ENCODE measurements around the gene TAAR1. TPM values are rescaled to one million over a fixed set of nuclear protein-coding genes. Genes with fewer than 3 reads are reported as not detected.

The TAAR1 gene
- total RNA-seq, 1 experiment from 2014 or later, result not detected

DNA sequence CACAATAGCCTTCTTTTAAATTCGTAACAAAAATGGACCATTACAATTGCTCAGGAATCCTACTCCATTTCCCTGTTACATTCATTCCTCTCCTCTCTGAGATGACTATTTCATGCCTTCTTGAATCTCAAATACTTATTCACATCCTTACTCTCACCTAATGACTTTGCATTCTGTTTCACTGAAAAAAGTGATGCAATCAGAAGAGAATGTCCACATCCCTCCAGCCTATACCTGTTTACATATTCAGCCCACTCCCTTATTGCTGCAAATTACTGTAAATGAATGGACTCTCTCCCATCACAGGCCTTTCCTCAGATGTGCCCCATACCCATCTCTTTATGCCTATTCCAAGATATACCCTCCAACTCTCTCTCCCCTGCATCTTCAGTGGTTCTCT, 8.6 kb downstream of the TAAR1 start:
- Histone ChIP-seq H4K8ac (replicated peaks; ENCODE audit: insufficient read length, low read depth, low read length) (no peak overlapping the region), H3K23me2 (ENCODE audit: insufficient read length, low read depth, low read length, poor library complexity, severe bottlenecking) (no peaks in the 10 kb centered on the region), H3K9ac (ENCODE audit: extremely low read depth, insufficient read length, low read length) (no peak overlapping the region), H3K4me2 (ENCODE audit: insufficient read depth, insufficient read length, low read length) (no peak overlapping the region), H4K20me1 (ENCODE audit: control insufficient read depth, insufficient read depth, insufficient read length) (no peaks in the 10 kb centered on the region), H2BK12ac (ENCODE audit: insufficient read length, low read depth, low read length) (no peak overlapping the region), H2BK20ac (ENCODE audit: low read depth, low read length, poor library complexity, severe bottlenecking) (no peak overlapping the region), H3K4me1 (ENCODE audit: insufficient read depth, low read length) (no peaks in the 10 kb centered on the region), H3T11ph (ENCODE audit: low read length) (no peak overlapping the region), H3K23ac (ENCODE audit: insufficient read length, low read depth, low read length) (no peak overlapping the region), H2BK120ac (ENCODE audit: low read depth, low read length, poor library complexity, severe bottlenecking) (no peak overlapping the region), H3K14ac (ENCODE audit: insufficient read depth, low read length) (no peak overlapping the region), H3K56ac (ENCODE audit: insufficient read length, low read depth, low read length) (no peak overlapping the region), H3K9me3 (ENCODE audit: control insufficient read depth, low read depth, low read length) (no peaks in the 10 kb centered on the region), H2AK5ac (ENCODE audit: insufficient read length, low read length) (no peak overlapping the region), H2BK15ac (ENCODE audit: low read depth, low read length) (no peak overlapping the region), H3K79me2 (ENCODE audit: insufficient read depth, low read length) (no peaks in the 10 kb centered on the region), H3K27ac (ENCODE audit: insufficient read length, low read depth, low read length) (no peak overlapping the region), H2BK5ac (ENCODE audit: insufficient read length, low read length) (no peak overlapping the region), H4K5ac (ENCODE audit: insufficient read length, low read depth, low read length) (no peak overlapping the region), H3K4ac (ENCODE audit: low read depth, low read length) (no peak overlapping the region), H3K18ac (ENCODE audit: insufficient read length, low read depth, low read length) (no peak overlapping the region), H4K91ac (ENCODE audit: insufficient read length, low read depth, low read length) (no peak overlapping the region), H2AFZ (ENCODE audit: low read length) (no peak overlapping the region), H3K79me1 (ENCODE audit: insufficient read depth, low read depth, low read length, poor library complexity, severe bottlenecking) (no peaks in the 10 kb centered on the region), H3K27me3 (ENCODE audit: insufficient read depth, low read length) (no peaks in the 10 kb centered on the region)
- Mint-ChIP-seq H3K27ac (no peak overlapping the region), H3K27me3 (ENCODE audit: low read depth) (no peaks in the 10 kb centered on the region), H3K9me3 (no peaks in the 10 kb centered on the region), H3K4me3 (no peak overlapping the region), H3K4me1 (no peaks in the 10 kb centered on the region), H3K36me3 (ENCODE audit: insufficient read depth in 1 of 3, low read depth in 3 of 3) (no peaks in the 10 kb centered on the region)
- DNase-seq, result no peak
- WGBS (ENCODE audit: extremely low coverage, insufficient read length, low lambda C conversion rate), result no CpG with 5 or more reads among the region's 1 CpG
- TF ChIP-seq, protein P1, sequence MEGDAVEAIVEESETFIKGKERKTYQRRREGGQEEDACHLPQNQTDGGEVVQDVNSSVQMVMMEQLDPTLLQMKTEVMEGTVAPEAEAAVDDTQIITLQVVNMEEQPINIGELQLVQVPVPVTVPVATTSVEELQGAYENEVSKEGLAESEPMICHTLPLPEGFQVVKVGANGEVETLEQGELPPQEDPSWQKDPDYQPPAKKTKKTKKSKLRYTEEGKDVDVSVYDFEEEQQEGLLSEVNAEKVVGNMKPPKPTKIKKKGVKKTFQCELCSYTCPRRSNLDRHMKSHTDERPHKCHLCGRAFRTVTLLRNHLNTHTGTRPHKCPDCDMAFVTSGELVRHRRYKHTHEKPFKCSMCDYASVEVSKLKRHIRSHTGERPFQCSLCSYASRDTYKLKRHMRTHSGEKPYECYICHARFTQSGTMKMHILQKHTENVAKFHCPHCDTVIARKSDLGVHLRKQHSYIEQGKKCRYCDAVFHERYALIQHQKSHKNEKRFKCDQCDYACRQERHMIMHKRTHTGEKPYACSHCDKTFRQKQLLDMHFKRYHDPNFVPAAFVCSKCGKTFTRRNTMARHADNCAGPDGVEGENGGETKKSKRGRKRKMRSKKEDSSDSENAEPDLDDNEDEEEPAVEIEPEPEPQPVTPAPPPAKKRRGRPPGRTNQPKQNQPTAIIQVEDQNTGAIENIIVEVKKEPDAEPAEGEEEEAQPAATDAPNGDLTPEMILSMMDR (conservative IDR thresholded peaks at IDR 0.05), result no peak
